DND-41 (cell line): ENCODE measurements around the gene DHX58.

ENCODE experiments used
- ATAC-seq: fragments of 200-7000 bp; cut with Tn5 transposase; 3 replicates; pipeline ENCODE4 v1.9.1; 2021; ENCODE audit warnings: low read depth; ENCODE audit not compliant: insufficient read depth
- DNase-seq: peaks from one replicate; pipeline ENCODE4 v3.0.0-alpha.2; 2020
- H2AFZ ChIP-seq: 2 replicates; pipeline ENCODE4 v1.6.0; 2012; ENCODE audit warnings: low read depth, low read length
- H3K27ac ChIP-seq: 2 replicates; pipeline ENCODE4 v1.5.1; 2012; ENCODE audit warnings: low read length, inconsistent platforms
- H3K27me3 ChIP-seq: fragments of 200-600 bp; sonication (generic); 2 replicates; pipeline ENCODE4 v1.6.0; 2012; ENCODE audit warnings: low read length, mild to moderate bottlenecking, inconsistent platforms; ENCODE audit not compliant: insufficient read depth, poor library complexity
- H3K36me3 ChIP-seq: 2 replicates; pipeline ENCODE4 v1.5.1; 2012; ENCODE audit warnings: low read length, inconsistent platforms; ENCODE audit not compliant: insufficient read depth
- H3K4me1 ChIP-seq: 2 replicates; pipeline ENCODE4 v1.5.1; 2012; ENCODE audit warnings: mild to moderate bottlenecking, low read length; ENCODE audit not compliant: insufficient read depth
- H3K4me2 ChIP-seq: 2 replicates; pipeline ENCODE4 v1.6.0; 2012; ENCODE audit warnings: mild to moderate bottlenecking, moderate library complexity, low read length, inconsistent platforms; ENCODE audit not compliant: insufficient read depth
- H3K4me3 ChIP-seq, 2 experiments: fragments of 200-600 bp in 1 of 2; shearing (Covaris generic) in 1 of 2; 2 replicates each; pipeline ENCODE4 v1.5.1; 2012 to 2016; ENCODE audit warnings: inconsistent platforms in 2 of 2, low read length in 2 of 2, mild to moderate bottlenecking in 2 of 2, low read depth in 1 of 2, moderate library complexity in 1 of 2
- H3K79me2 ChIP-seq: 2 replicates; pipeline ENCODE4 v1.6.0; 2012; ENCODE audit warnings: low read length, inconsistent platforms; ENCODE audit not compliant: insufficient read depth
- H3K9ac ChIP-seq: 2 replicates; pipeline ENCODE4 v1.6.0; 2012; ENCODE audit warnings: low read depth, mild to moderate bottlenecking, inconsistent platforms, low read length, moderate library complexity
- H3K9me3 ChIP-seq: 2 replicates; pipeline ENCODE4 v1.5.1; 2012; ENCODE audit warnings: low read length, moderate library complexity, mild to moderate bottlenecking, inconsistent platforms; ENCODE audit not compliant: insufficient read depth, severe bottlenecking
- H4K20me1 ChIP-seq: 2 replicates; pipeline ENCODE4 v1.6.0; 2012; ENCODE audit warnings: low read length; ENCODE audit not compliant: insufficient read depth
- EZH2 ChIP-seq: IDR thresholded peaks from 3 replicates; pipeline ENCODE4 v1.6.1; 2012; ENCODE audit warnings: borderline replicate concordance, low read depth, mild to moderate bottlenecking, moderate library complexity, low read length, inconsistent platforms; ENCODE audit not compliant: severe bottlenecking
- TF ChIP-seq, protein P1 (sequence below): IDR thresholded peaks from 2 replicates; pipeline ENCODE4 v1.5.1; 2012; ENCODE audit warnings: borderline replicate concordance, low read length, moderate library complexity, mild to moderate bottlenecking; ENCODE audit not compliant: poor library complexity, severe bottlenecking; ENCODE audit errors: extremely low read depth

Gene DHX58

GRCh38 chr17:42133461-42134041, 21.0 kb upstream of the DHX58 start:
- Histone ChIP-seq H3K79me2 (peaks cover 87% of the 10 kb centered on the region), H3K9me3 (no peaks in the 10 kb centered on the region), H3K4me1 (0 out of 2 replicates have a peak, but pooled peaks cover 3% of the 10 kb centered on the region), H2AFZ (no peak overlapping the region), H3K4me2 (no peak overlapping the region), H3K27ac (no peak overlapping the region), H3K9ac (no peak overlapping the region), H4K20me1 (peaks cover 69% of the 10 kb centered on the region), H3K27me3 (no peaks in the 10 kb centered on the region), H3K4me3 (no peak overlapping the region), H3K36me3 (peaks cover 73% of the 10 kb centered on the region)
- DNase-seq (peak; percentile 68), ATAC-seq (peak; percentile 77)
- TF ChIP-seq, protein P1, sequence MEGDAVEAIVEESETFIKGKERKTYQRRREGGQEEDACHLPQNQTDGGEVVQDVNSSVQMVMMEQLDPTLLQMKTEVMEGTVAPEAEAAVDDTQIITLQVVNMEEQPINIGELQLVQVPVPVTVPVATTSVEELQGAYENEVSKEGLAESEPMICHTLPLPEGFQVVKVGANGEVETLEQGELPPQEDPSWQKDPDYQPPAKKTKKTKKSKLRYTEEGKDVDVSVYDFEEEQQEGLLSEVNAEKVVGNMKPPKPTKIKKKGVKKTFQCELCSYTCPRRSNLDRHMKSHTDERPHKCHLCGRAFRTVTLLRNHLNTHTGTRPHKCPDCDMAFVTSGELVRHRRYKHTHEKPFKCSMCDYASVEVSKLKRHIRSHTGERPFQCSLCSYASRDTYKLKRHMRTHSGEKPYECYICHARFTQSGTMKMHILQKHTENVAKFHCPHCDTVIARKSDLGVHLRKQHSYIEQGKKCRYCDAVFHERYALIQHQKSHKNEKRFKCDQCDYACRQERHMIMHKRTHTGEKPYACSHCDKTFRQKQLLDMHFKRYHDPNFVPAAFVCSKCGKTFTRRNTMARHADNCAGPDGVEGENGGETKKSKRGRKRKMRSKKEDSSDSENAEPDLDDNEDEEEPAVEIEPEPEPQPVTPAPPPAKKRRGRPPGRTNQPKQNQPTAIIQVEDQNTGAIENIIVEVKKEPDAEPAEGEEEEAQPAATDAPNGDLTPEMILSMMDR = no peak
- TF ChIP-seq EZH2 = no peak

GRCh38 chr17:42132941-42133340, 20.4 kb upstream of the DHX58 start:
- DNase-seq (no peak), ATAC-seq (peak; percentile 46; the same call in 2 of the 3 replicates)
- H3K9ac ChIP-seq = no peak overlapping the region
- no peak overlapping the region for H3K4me2 ChIP-seq
- peaks cover 78% of the 10 kb centered on the region for H3K36me3 ChIP-seq
- peaks cover 65% of the 10 kb centered on the region for H4K20me1 ChIP-seq
- TF ChIP-seq EZH2 = no peak
- no peaks in the 10 kb centered on the region for H3K9me3 ChIP-seq
- H3K4me1 ChIP-seq = 0 out of 2 replicates have a peak, but pooled peaks cover 3% of the 10 kb centered on the region
- H3K4me3 ChIP-seq = no peak overlapping the region
- peaks cover 80% of the 10 kb centered on the region for H3K79me2 ChIP-seq
- no peaks in the 10 kb centered on the region for H3K27me3 ChIP-seq
- H3K27ac ChIP-seq = no peak overlapping the region
- H2AFZ ChIP-seq = no peak overlapping the region

DNA sequence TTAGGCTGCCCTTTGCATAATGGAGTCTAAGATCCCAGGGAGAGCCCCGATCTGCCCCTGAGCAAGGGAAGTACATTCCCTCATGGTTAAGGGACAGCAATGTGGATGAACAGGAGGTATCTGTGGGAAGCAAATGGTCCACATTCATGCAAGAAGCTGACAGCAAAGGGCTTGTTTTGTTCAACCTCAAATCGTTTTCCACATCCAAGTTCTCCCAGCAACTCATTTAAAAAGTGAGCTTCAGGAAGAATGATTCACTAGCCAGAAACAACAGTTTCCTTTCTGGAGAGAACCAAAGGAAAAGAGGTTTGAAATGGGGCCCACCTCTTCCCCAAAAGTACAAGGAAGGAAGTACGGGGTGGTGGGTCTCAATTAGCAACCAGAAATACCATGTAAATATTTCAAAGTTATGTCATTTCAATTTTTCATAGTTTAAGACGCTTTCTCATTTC, 19.5 kb upstream of the DHX58 start:
- Histone ChIP-seq H2AFZ (no peak overlapping the region), H4K20me1 (peaks cover 64% of the 10 kb centered on the region), H3K4me2 (no peak overlapping the region), H3K4me3 (no peak overlapping the region), H3K27ac (no peak overlapping the region), H3K4me1 (0 out of 2 replicates have a peak, but pooled peaks cover 3% of the 10 kb centered on the region), H3K79me2 (peaks cover 71% of the 10 kb centered on the region), H3K9ac (no peak overlapping the region), H3K9me3 (no peaks in the 10 kb centered on the region), H3K36me3 (peaks cover 81% of the 10 kb centered on the region), H3K27me3 (no peaks in the 10 kb centered on the region)
- DNase-seq (no peak), ATAC-seq (no peak)
- TF ChIP-seq EZH2 = no peak
- TF ChIP-seq, protein P1 = no peak

DNA sequence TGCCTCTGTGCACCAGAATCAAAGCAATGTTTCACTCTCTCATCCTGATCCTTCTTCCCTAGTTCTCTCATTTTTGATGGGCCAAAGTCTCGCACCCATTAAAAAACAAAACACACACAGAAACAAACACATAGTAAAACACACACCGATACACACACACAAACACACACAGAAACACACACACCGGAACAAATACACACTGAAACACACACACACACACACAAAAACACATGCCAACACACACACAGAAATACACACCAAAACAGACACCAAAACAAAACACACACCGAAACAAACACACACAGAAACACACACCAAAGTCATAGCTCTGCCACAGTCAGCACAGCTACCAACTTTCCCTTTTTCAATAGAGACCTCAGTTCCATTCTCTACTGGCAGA, 18.7 kb upstream of the DHX58 start:
- Histone ChIP-seq H3K4me3 (no peak overlapping the region), H3K4me1 (0 out of 2 replicates have a peak, but pooled peaks cover 3% of the 10 kb centered on the region), H4K20me1 (peaks cover 57% of the 10 kb centered on the region), H3K4me2 (no peak overlapping the region), H3K27ac (no peak overlapping the region), H3K9ac (no peak overlapping the region), H3K79me2 (peaks cover 63% of the 10 kb centered on the region), H3K27me3 (no peaks in the 10 kb centered on the region), H3K36me3 (peaks cover 80% of the 10 kb centered on the region), H2AFZ (no peak overlapping the region), H3K9me3 (no peaks in the 10 kb centered on the region)
- ATAC-seq = no peak
- no peak for TF ChIP-seq EZH2
- TF ChIP-seq, protein P1 = no peak
- DNase-seq = no peak
